GM23248 (cell line): ENCODE measurements around the gene PSMD3.

Source experiments
- EZH2 ChIP-seq: fragments of 200-600 bp; sonication (generic); IDR thresholded peaks from 2 replicates; pipeline ENCODE4 v1.6.1; 2018; ENCODE audit warnings: antibody characterized with exemption, mild to moderate bottlenecking; ENCODE audit not compliant: insufficient read depth, poor library complexity, severe bottlenecking
- EZH2phosphoT487 ChIP-seq: fragments of 200-600 bp; sonication (generic); IDR thresholded peaks from 2 replicates; pipeline ENCODE4 v1.6.1; 2018; ENCODE audit warnings: antibody characterized with exemption, moderate library complexity, mild to moderate bottlenecking, low read depth; ENCODE audit not compliant: insufficient read depth

GRCh38 chr17:40005520-40005919 is 24.9 kb downstream of the PSMD3 start:
- TF ChIP-seq EZH2 (no peak), EZH2phosphoT487 (no peak)
